HCT116 (cell line): ENCODE data around the gene TICRR.

ENCODE experiments used
- ATF3 ChIP-seq: IDR thresholded peaks from 2 replicates; pipeline ENCODE4 v1.6.1; 2012
- CTCF ChIP-seq, 3 experiments: fragments of 200-600 bp in 1 of 3; sonication (generic) in 1 of 3; IDR thresholded peaks in 2 of 3; conservative IDR thresholded peaks in 1 of 3; 2 replicates each; pipeline ENCODE4 v1.5.1; 2012 to 2017; ENCODE audit warnings: low read depth in 2 of 3, low read length in 2 of 3, antibody characterized with exemption in 1 of 3, borderline replicate concordance in 1 of 3, control low read depth in 1 of 3, mild to moderate bottlenecking in 1 of 3, mixed read lengths in 1 of 3, mixed run types in 1 of 3, moderate library complexity in 1 of 3; ENCODE audit not compliant: insufficient read depth in 1 of 3
- EZH2 ChIP-seq: fragments of 200-600 bp; sonication (generic); IDR thresholded peaks from 2 replicates; pipeline ENCODE4 v1.6.1; 2017; ENCODE audit warnings: antibody characterized with exemption, mixed run types
- EZH2phosphoT487 ChIP-seq: fragments of 200-600 bp; IDR thresholded peaks from 2 replicates; pipeline ENCODE4 v1.6.1; 2018; ENCODE audit warnings: antibody characterized with exemption, borderline replicate concordance
- JUND ChIP-seq: IDR thresholded peaks from 2 replicates; pipeline ENCODE4 v1.6.1; 2012
- MAX ChIP-seq: IDR thresholded peaks from 2 replicates; pipeline ENCODE4 v1.6.1; 2012
- POLR2A ChIP-seq: IDR thresholded peaks from 2 replicates; pipeline ENCODE4 v1.7.0; 2011; ENCODE audit warnings: borderline replicate concordance; ENCODE audit not compliant: insufficient read depth, insufficient read length; ENCODE audit errors: extremely low read depth
- POLR2AphosphoS5 ChIP-seq: IDR thresholded peaks from 2 replicates; pipeline ENCODE4 v1.6.1; 2011; ENCODE audit warnings: mild to moderate bottlenecking, low read depth, low read length, moderate library complexity
- RAD21 ChIP-seq: IDR thresholded peaks from 2 replicates; pipeline ENCODE4 v1.6.1; 2012; ENCODE audit warnings: low read depth, mild to moderate bottlenecking
- SIN3A ChIP-seq: IDR thresholded peaks from 2 replicates; pipeline ENCODE4 v1.6.1; 2012; ENCODE audit warnings: low read depth
- SP1 ChIP-seq: IDR thresholded peaks from 2 replicates; pipeline ENCODE4 v1.6.1; 2012; ENCODE audit warnings: low read depth
- TCF7L2 ChIP-seq: IDR thresholded peaks from 2 replicates; pipeline ENCODE4 v1.7.0; 2011; ENCODE audit warnings: borderline replicate concordance, inconsistent platforms; ENCODE audit not compliant: insufficient read depth, insufficient read length; ENCODE audit errors: extremely low read depth
- YY1 ChIP-seq: IDR thresholded peaks from 2 replicates; pipeline ENCODE4 v1.6.1; 2011; ENCODE audit warnings: low read length, low read depth, moderate library complexity, mild to moderate bottlenecking; ENCODE audit not compliant: insufficient replicate concordance; ENCODE audit errors: extremely low read depth

GRCh38 chr15:89656116-89656815, 81.0 kb downstream of the TICRR start:
- TF ChIP-seq CTCF (IDR thresholded peaks at IDR 0.05 in 2 of 3, conservative IDR thresholded peaks at IDR 0.05 in 1 of 3; ENCODE audit: borderline replicate concordance in 1 of 3, insufficient read depth in 1 of 3, low read depth in 2 of 3, low read length in 2 of 3): no peak
- no peak for TF ChIP-seq EZH2
- TF ChIP-seq MAX: no peak
- TF ChIP-seq POLR2A: no peak
- TF ChIP-seq YY1: no peak
- TF ChIP-seq POLR2AphosphoS5: no peak
- no peak for TF ChIP-seq ATF3
- TF ChIP-seq RAD21: no peak
- TF ChIP-seq JUND: no peak
- no peak for TF ChIP-seq TCF7L2
- no peak for TF ChIP-seq SIN3A
- TF ChIP-seq SP1: no peak
- no peak for TF ChIP-seq EZH2phosphoT487
